HepG2 (cell line): Measurements from ENCODE around the gene CHN2. TPM values are rescaled to one million over a fixed set of nuclear protein-coding genes. Genes with fewer than 3 reads are reported as not detected.

Source experiments
- ATAC-seq: fragments of 200-7000 bp; cut with Tn5 transposase; 3 replicates; pipeline ENCODE4 v1.9.1; 2020; ENCODE audit warnings: mild to moderate bottlenecking, moderate library complexity
- BruUV-seq: library from RNA; stranded (reverse); fragments of 400-500 nt; replicated peaks from 2 replicates; lab custom pipeline; 2021; lab: Mats Ljungman, UMichigan
- CTCF ChIA-PET: fragments of 300-600 bp; formaldehyde crosslinking; extraction: SDS; loops from one replicate; lab custom pipeline; 2021; ENCODE audit warnings: low total read pairs, inconsistent platforms, low intra/inter-chr PET ratio; lab: Yijun Ruan, JAX
- POLR2A ChIA-PET: fragments of 350-600 bp; sonication (Branson Sonifier 250); formaldehyde crosslinking; loops from one replicate; lab custom pipeline; 2020; ENCODE audit warnings: antibody characterized with exemption, inconsistent platforms; lab: Yijun Ruan, JAX
- DNase-seq: peaks from one replicate; pipeline ENCODE4 v3.0.0-alpha.2; 2015; ENCODE audit warnings: low spot score
- FAIRE-seq: peaks from 3 replicates; lab custom pipeline; 2011; peaks lifted over from hg19 to GRCh38; lab: Jason Lieb, UNC
- H2AFZ ChIP-seq: one replicate; pipeline ENCODE4 v1.6.1; 2011; ENCODE audit warnings: low read length, inconsistent platforms
- H3K27ac ChIP-seq: fragments of 300-600 bp; 3 replicates; pipeline ENCODE4 v1.8.0; 2011; ENCODE audit warnings: mixed run types, mild to moderate bottlenecking, mixed read lengths, low read length, inconsistent platforms; ENCODE audit not compliant: insufficient read depth; ENCODE audit errors: extremely low read length
- H3K27me3 ChIP-seq, 2 experiments: fragments of 200-600 bp in 1 of 2; 2 replicates in 1 of 2; 3 replicates in 1 of 2; pipeline versions ENCODE4 v1.6.0 to v1.8.0; 2011; ENCODE audit warnings: low read length in 2 of 2, mild to moderate bottlenecking in 2 of 2, moderate library complexity in 2 of 2, inconsistent platforms in 1 of 2; ENCODE audit not compliant: insufficient read depth in 2 of 2, control insufficient read depth in 1 of 2
- H3K36me3 ChIP-seq, 2 experiments: fragments of 200-600 bp in 1 of 2; replicated peaks in 1 of 2; 2 replicates in 1 of 2; 3 replicates in 1 of 2; pipeline versions ENCODE4 v1.5.1 to v1.8.0; 2011; ENCODE audit warnings: low read length in 2 of 2, inconsistent platforms in 1 of 2; ENCODE audit not compliant: insufficient read depth in 2 of 2, control insufficient read depth in 1 of 2
- H3K4me1 ChIP-seq: 2 replicates; pipeline ENCODE4 v1.5.1; 2012; ENCODE audit warnings: low read length, inconsistent platforms; ENCODE audit not compliant: insufficient read depth
- H3K4me2 ChIP-seq: 2 replicates; pipeline ENCODE4 v1.6.0; 2011; ENCODE audit warnings: low read depth, low read length, inconsistent platforms
- H3K4me3 ChIP-seq, 3 experiments: fragments of 200-600 bp in 1 of 3; sonication (generic), shearing (Covaris generic) in 1 of 3; replicated peaks in 1 of 3; 2 replicates each; pipeline ENCODE4 v1.5.1; 2011 to 2016; ENCODE audit warnings: low read length in 3 of 3, inconsistent platforms in 2 of 3, low read depth in 2 of 3, mild to moderate bottlenecking in 2 of 3, control low read depth in 1 of 3, mixed read lengths in 1 of 3; ENCODE audit not compliant: insufficient read depth in 1 of 3
- H3K79me2 ChIP-seq: one replicate; pipeline ENCODE4 v1.6.1; 2011; ENCODE audit warnings: low read length, inconsistent platforms; ENCODE audit not compliant: insufficient read depth
- H3K9ac ChIP-seq: 2 replicates; pipeline ENCODE4 v1.6.0; 2011; ENCODE audit warnings: mild to moderate bottlenecking, low read depth, low read length, inconsistent platforms; ENCODE audit not compliant: insufficient read depth
- H3K9me3 ChIP-seq: 2 replicates; pipeline ENCODE4 v1.5.1; 2012; ENCODE audit warnings: mild to moderate bottlenecking, low read length
- H4K20me1 ChIP-seq: 2 replicates; pipeline ENCODE4 v1.6.0; 2011; ENCODE audit warnings: inconsistent platforms, mild to moderate bottlenecking, low read length, moderate library complexity; ENCODE audit not compliant: insufficient read depth
- ATRX ChIP-seq: sonication (generic); formaldehyde crosslinking; IDR thresholded peaks from 2 replicates; pipeline ENCODE4 v1.4.0; 2020; ENCODE audit warnings: missing genetic modification reagents, borderline replicate concordance
- DNMT1 ChIP-seq: sonication (generic); formaldehyde crosslinking; IDR thresholded peaks from 2 replicates; pipeline ENCODE4 v1.5.1; 2020; ENCODE audit warnings: mild to moderate bottlenecking, missing genetic modification reagents
- FOSL2 ChIP-seq: sonication (generic); formaldehyde crosslinking; IDR thresholded peaks from 2 replicates; pipeline ENCODE4 v1.4.0; 2020; ENCODE audit warnings: missing genetic modification reagents
- GTF3A ChIP-seq: sonication (generic); formaldehyde crosslinking; conservative IDR thresholded peaks from 2 replicates; pipeline ENCODE4 v1.4.0; 2020; ENCODE audit warnings: mild to moderate bottlenecking, missing genetic modification reagents
- KLF15 ChIP-seq: sonication (generic); formaldehyde crosslinking; IDR thresholded peaks from 2 replicates; pipeline ENCODE4 v1.8.1; 2023; ENCODE audit warnings: borderline replicate concordance, mild to moderate bottlenecking, inconsistent platforms, missing genetic modification reagents, mixed read lengths
- LCORL ChIP-seq, 2 experiments: fragments of 450-650 bp in 1 of 2; sonication (generic) in 1 of 2; formaldehyde crosslinking in 1 of 2; IDR thresholded peaks; 2 replicates each; pipeline versions ENCODE4 v1.5.0 to v1.6.1; 2017 to 2020; ENCODE audit warnings: antibody characterized with exemption in 1 of 2, missing genetic modification reagents in 1 of 2
- NCOA2 ChIP-seq: sonication (generic); formaldehyde crosslinking; IDR thresholded peaks from 2 replicates; pipeline ENCODE4 v1.8.0; 2022; ENCODE audit warnings: inconsistent platforms
- NFE2L1 ChIP-seq: sonication (generic); formaldehyde crosslinking; IDR thresholded peaks from 2 replicates; pipeline ENCODE4 v1.4.0; 2020; ENCODE audit warnings: missing genetic modification reagents, mild to moderate bottlenecking, borderline replicate concordance
- PAX8 ChIP-seq: sonication (generic); formaldehyde crosslinking; IDR thresholded peaks from 2 replicates; pipeline ENCODE4 v1.8.0; 2022; ENCODE audit warnings: mild to moderate bottlenecking, missing genetic modification reagents, borderline replicate concordance
- PBX2 ChIP-seq: IDR thresholded peaks from 2 replicates; pipeline ENCODE4 v1.6.1; 2016; ENCODE audit warnings: control low read depth
- ZNF264 ChIP-seq: sonication (generic); formaldehyde crosslinking; IDR thresholded peaks from 2 replicates; pipeline ENCODE4 v1.4.0; 2020; ENCODE audit warnings: missing genetic modification reagents
- ZNF790 ChIP-seq: sonication (generic); formaldehyde crosslinking; IDR thresholded peaks from 2 replicates; pipeline ENCODE4 v1.8.0; 2022; ENCODE audit warnings: missing genetic modification reagents, mild to moderate bottlenecking, borderline replicate concordance
- ZNF879 ChIP-seq: sonication (generic); formaldehyde crosslinking; IDR thresholded peaks from 2 replicates; pipeline ENCODE4 v1.8.1; 2023; ENCODE audit warnings: missing genetic modification reagents
- ZSCAN12 ChIP-seq: sonication (generic); formaldehyde crosslinking; IDR thresholded peaks from 2 replicates; pipeline ENCODE4 v1.9.0; 2021; ENCODE audit warnings: mild to moderate bottlenecking, missing genetic modification reagents
- WGBS: methylation state at CpG from one replicate; pipeline ENCODE4 v1.1.6; 2017; ENCODE audit warnings: low lambda C conversion rate; 5-methylcytosine and 5-hydroxymethylcytosine counted together
- in situ Hi-C: cut with HindIII; loops from 2 replicates; pipeline ENCODE4 v1.10.0; 2017; ENCODE audit warnings: low pct_unique_long_range_greater_than_20kb; ENCODE audit not compliant: extremely low pct_ligation_motif_present
- intact Hi-C: fragments of 100-400 bp; cut with micrococcal nuclease; formaldehyde crosslinking; loops from one replicate; pipeline ENCODE4 v1.10.0; 2022; ENCODE audit not compliant: unreplicated experiment
- polyA plus RNA-seq, 8 experiments: library from polyadenylated mRNA; depleted of rRNA in 3 of 8; stranded (reverse) in 7 of 8; unstranded in 1 of 8; fragments of >200 nt; fragmentation: Illumina TruSeq in 4 of 8; extraction: Trizol in 4 of 8; gene quantifications; 2 replicates each; pipeline versions ENCODE4 v1.2.1 to v1.2.3, GENCODE V29; 2011 to 2016; ENCODE audit warnings: low read depth in 4 of 8, missing spikeins in 1 of 8, mixed read lengths in 1 of 8; ENCODE audit not compliant: insufficient read depth in 1 of 8
- total RNA-seq, 5 experiments: library from RNA; depleted of rRNA; stranded (reverse); fragments of >200 nt; fragmentation: Illumina TruSeq; extraction: Trizol; gene quantifications; 2 replicates each; pipeline ENCODE4 v1.2.3, GENCODE V29; 2016; ENCODE audit warnings: low read depth in 1 of 5
- TF ChIP-seq, protein P1 (sequence below): sonication (generic); formaldehyde crosslinking; IDR thresholded peaks from 2 replicates; pipeline ENCODE4 v1.4.0; 2020; ENCODE audit warnings: missing genetic modification reagents, borderline replicate concordance
- TF ChIP-seq, protein P2 (sequence below): sonication (generic); formaldehyde crosslinking; IDR thresholded peaks from 2 replicates; pipeline ENCODE4 v1.5.1; 2020; ENCODE audit warnings: missing genetic modification reagents, mild to moderate bottlenecking, borderline replicate concordance

CHN2 gene
- total and polyA plus RNA-seq, 2 of the 13 experiments (the other 11 are each of a cell fraction or from before 2014, with no cell fraction given): 23.5 to 30.5 TPM

DNA sequence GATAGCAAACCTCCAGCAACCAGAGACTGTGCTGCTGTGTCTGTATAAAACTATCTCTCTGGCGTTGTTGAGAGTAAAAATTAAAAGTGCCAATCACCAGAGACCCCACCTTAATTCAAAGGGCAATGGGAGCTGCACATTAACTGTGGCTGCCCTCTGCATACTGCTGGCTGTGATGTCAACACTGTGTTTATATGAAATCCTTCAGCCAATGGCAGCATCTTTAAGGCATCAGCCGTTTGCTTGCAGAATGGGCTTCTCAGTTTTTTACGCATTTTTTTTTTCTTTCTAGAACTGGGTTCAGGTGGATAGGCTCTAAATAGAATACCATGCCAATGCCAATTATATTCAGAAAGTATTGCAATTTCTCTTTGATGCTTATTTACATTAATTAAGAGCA, 47.7 kb downstream of the CHN2 start:
- Histone ChIP-seq H3K36me3 (peaks cover 8 to 23% of the 10 kb centered on the region in 2 experiments), H3K4me3 (no peak overlapping the region), H3K4me1 (peaks cover 41% of the 10 kb centered on the region), H3K79me2 (peaks cover 20% of the 10 kb centered on the region), H3K9ac (no peak overlapping the region)
- WGBS: 94% methylated on average over 3 of the region's 3 CpGs
- ATAC-seq (no peak), DNase-seq (no peak)
- intact Hi-C loops: no loop called here
- BruUV-seq: no TSS peak
- no peak for TF ChIP-seq ZSCAN12
- no peak for TF ChIP-seq LCORL (IDR thresholded peaks at IDR 0.05)
- no peak for TF ChIP-seq LCORL (CRISPR knock-in tag; IDR thresholded peaks at IDR 0.05)
- TF ChIP-seq GTF3A (CRISPR knock-in tag): no peak
- no peak for TF ChIP-seq NFE2L1
- TF ChIP-seq, protein P1, sequence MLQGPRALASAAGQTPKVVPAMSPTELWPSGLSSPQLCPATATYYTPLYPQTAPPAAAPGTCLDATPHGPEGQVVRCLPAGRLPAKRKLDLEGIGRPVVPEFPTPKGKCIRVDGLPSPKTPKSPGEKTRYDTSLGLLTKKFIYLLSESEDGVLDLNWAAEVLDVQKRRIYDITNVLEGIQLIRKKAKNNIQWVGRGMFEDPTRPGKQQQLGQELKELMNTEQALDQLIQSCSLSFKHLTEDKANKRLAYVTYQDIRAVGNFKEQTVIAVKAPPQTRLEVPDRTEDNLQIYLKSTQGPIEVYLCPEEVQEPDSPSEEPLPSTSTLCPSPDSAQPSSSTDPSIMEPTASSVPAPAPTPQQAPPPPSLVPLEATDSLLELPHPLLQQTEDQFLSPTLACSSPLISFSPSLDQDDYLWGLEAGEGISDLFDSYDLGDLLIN (CRISPR knock-in tag): no peak
- TF ChIP-seq, protein P2, sequence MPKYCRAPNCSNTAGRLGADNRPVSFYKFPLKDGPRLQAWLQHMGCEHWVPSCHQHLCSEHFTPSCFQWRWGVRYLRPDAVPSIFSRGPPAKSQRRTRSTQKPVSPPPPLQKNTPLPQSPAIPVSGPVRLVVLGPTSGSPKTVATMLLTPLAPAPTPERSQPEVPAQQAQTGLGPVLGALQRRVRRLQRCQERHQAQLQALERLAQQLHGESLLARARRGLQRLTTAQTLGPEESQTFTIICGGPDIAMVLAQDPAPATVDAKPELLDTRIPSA (CRISPR knock-in tag): no peak
- no peak for TF ChIP-seq PAX8 (CRISPR knock-in tag)
- TF ChIP-seq KLF15 (CRISPR knock-in tag): no peak
- no peak for TF ChIP-seq ZNF879 (CRISPR knock-in tag)
- TF ChIP-seq NCOA2 (CRISPR knock-in tag): no peak
- no peak for TF ChIP-seq DNMT1 (CRISPR knock-in tag)
- no peak for TF ChIP-seq FOSL2 (CRISPR knock-in tag)
- no peak for TF ChIP-seq ZNF264 (CRISPR knock-in tag)
- no peak for TF ChIP-seq ATRX
- TF ChIP-seq ZNF790: no peak
- no peak for TF ChIP-seq PBX2 (CRISPR knock-in tag)
- TF ChIP-seq, all 625 proteins: peak for 0
- Histone ChIP-seq H4K20me1 (no peaks in the 10 kb centered on the region), H2AFZ (no peak overlapping the region), H3K4me2 (no peak overlapping the region), H3K27me3 (no peaks in the 10 kb centered on the region), H3K27ac (no peak overlapping the region), H3K9me3 (no peaks in the 10 kb centered on the region)
- ChIA-PET CTCF (no interaction called here), POLR2A (no interaction called here)
- FAIRE-seq: no peak
- in situ Hi-C loops: no loop called here
